GM13976 (cell line): ENCODE measurements around the gene EYA4.

Source experiments
- DNase-seq: peaks from one replicate; pipeline ENCODE4 v3.0.0; 2012; ENCODE audit warnings: low spot score
- in situ Hi-C: fragments of 300-500 bp; cut with MboI; formaldehyde crosslinking; loops from one replicate; pipeline ENCODE4 v1.12.0; 2022; ENCODE audit warnings: low sequenced_read_pairs, mixed read lengths, inconsistent platforms; ENCODE audit not compliant: unreplicated experiment
- TF ChIP-seq, protein P1 (sequence below): IDR thresholded peaks from 2 replicates; pipeline ENCODE4 v1.5.1; 2012; ENCODE audit warnings: borderline replicate concordance, mild to moderate bottlenecking; ENCODE audit not compliant: insufficient read depth; ENCODE audit errors: extremely low read depth, missing control alignments, control extremely low read depth

The EYA4 gene

DNA sequence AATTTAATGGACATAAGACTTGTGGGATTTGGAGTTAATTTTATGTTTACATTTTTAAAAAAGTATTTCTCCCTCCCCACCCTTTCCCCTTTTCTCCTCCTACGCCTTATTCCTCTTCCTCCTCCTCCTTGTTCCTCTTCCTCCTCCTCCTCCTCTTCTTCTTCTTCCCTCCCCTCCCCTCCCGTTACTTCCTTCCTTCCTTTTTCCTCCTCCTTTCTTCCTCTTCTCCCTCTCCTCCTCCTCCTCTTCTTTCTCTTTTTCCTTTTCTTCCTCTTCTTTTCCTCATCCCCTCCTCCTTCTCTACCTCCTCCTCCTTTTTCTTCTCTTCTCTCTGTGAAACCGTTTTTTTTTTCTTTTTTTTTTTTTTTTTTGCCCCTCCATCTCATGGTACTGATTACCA is 139.6 kb downstream of the EYA4 start:
- TF ChIP-seq, protein P1, sequence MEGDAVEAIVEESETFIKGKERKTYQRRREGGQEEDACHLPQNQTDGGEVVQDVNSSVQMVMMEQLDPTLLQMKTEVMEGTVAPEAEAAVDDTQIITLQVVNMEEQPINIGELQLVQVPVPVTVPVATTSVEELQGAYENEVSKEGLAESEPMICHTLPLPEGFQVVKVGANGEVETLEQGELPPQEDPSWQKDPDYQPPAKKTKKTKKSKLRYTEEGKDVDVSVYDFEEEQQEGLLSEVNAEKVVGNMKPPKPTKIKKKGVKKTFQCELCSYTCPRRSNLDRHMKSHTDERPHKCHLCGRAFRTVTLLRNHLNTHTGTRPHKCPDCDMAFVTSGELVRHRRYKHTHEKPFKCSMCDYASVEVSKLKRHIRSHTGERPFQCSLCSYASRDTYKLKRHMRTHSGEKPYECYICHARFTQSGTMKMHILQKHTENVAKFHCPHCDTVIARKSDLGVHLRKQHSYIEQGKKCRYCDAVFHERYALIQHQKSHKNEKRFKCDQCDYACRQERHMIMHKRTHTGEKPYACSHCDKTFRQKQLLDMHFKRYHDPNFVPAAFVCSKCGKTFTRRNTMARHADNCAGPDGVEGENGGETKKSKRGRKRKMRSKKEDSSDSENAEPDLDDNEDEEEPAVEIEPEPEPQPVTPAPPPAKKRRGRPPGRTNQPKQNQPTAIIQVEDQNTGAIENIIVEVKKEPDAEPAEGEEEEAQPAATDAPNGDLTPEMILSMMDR, result no peak
- in situ Hi-C loops, result no loop called here
- no peak for DNase-seq

DNA sequence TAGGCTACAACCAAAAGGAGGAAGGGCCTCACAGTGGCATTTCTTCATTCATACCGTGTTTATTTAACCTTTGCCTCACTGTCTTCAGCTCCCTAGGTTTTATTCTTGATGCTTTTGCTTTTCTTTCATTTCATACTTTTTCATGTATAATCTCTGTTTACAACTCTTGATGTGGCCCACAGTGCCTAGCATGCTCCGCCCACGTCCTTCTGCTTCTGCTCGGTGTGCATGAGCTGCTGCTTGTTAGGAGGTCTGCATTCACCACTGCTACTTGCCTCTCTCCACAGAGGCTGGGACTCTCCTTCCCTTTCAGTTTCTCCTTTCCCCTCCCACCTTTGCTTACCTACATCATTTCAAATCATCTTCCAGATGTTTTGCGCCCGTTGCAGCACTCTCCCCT is 147.6 kb downstream of the EYA4 start:
- TF ChIP-seq, protein P1, result no peak
- no peak for DNase-seq
- in situ Hi-C loops, result no loop called here

DNA sequence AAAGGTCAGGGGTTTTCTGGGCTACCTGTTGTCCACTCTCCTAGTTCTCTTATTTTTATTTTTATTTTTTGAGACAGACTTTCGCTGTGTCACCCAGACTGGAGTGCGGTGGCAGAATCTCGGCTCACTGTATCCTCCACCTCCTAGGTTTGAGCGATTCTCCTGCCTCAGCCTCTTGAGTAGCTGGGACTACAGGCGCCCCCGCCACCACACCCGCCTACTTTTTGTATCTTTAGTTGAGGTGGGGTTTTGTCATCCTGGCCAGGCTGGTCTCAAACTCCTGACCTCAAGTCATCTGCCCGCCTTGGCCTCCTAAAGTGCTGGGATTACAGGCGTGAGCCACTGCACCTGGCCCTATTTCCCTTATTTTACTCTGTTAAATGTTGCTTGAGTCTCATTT is 149.0 kb downstream of the EYA4 start:
- in situ Hi-C loops, result no loop called here
- TF ChIP-seq, protein P1, result no peak
- DNase-seq, result no peak

DNA sequence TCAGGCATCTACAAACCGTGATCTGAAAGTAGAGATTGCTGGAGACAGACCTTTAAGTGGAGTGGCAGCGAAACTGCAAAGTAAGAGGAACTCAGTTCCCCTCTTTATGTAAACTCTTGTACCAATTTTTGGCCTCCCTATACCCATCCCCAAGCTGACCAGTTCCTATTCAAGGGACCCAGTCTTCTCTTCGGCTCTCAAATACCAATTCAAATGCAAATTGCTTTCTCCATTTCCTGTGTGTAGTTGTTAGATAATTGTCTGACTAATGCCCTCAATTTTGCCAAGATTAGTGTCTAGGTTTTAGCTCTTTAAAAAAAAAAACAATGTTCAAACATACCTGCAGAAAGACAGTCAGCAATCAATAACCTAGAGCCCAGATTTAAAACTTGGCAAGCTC is 150.9 kb downstream of the EYA4 start:
- in situ Hi-C loops, result no loop called here
- DNase-seq, result no peak
- TF ChIP-seq, protein P1, result no peak

DNA sequence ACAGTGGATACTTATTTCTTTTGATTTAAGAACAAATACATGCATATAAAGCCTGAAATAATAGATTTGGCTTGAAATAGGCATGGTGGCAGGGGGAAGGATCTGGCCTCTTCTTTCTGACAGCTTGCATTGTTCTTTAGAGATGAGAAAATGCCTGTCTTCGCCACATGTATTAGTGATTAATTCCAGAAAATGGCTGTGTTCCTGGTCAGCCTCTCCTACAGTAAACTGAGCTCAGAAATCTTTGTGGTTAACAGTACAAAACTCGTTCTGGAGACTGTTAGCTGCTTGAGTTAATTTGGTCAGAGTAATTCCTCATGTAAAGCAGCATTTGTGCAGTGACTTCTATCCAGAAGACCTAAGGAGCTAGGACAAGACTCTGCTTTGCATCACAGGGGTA is 151.5 kb downstream of the EYA4 start:
- in situ Hi-C loops, result no loop called here
- TF ChIP-seq, protein P1, result no peak
- DNase-seq, result no peak

DNA sequence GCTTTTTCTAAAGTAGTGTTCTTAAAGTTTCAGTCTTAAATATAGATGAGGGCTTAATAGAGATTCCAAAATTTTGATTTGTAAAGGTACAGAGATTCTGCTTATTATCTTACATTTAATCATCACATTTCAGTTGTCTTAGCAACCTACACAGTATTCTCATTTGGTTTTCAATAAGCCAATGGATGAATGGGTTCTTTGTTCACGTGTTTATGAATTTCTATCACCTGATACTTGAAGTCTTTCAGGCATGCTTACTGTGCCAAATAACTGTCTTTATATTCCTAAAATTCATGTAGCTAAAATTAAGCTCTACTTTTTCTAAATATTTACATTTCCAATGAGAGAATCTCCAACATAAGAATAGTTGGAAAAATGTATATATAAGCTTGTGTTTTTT is 152.7 kb downstream of the EYA4 start:
- no peak for DNase-seq
- TF ChIP-seq, protein P1, result no peak
- in situ Hi-C loops, result no loop called here

DNA sequence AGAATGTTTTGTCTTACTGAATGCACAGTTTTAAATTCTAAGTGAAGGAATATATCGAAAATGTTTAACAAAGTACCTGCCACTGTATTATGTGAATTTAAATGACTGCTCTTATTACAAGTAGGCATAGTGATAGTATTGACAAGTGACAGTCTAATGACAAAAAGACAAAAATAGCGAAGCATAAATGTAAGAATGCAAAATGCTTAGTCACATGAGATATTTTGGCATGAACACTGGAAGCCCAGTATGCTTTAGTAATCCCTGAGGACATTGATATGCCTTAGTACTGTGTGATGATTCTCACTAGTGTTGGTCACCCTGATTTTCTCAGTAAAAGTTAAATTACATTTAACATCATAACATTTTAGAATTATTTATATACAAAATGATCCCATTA is 153.5 kb downstream of the EYA4 start:
- in situ Hi-C loops, result no loop called here
- TF ChIP-seq, protein P1, result no peak
- no peak for DNase-seq
